SU-DHL-6 (cell line): ENCODE results near the gene PASK.

Experiments used
- CTCF ChIP-seq: fragments of 200-600 bp; sonication (generic); IDR thresholded peaks from one replicate; pipeline ENCODE4 v1.5.1; 2017; ENCODE audit warnings: antibody characterized with exemption, mild to moderate bottlenecking, low read length, moderate library complexity; ENCODE audit not compliant: insufficient read depth, poor library complexity, severe bottlenecking
- EZH2phosphoT487 ChIP-seq: fragments of 200-600 bp; sonication (generic), shearing (Covaris generic); conservative IDR thresholded peaks from 2 replicates; pipeline ENCODE4 v1.6.1; 2018; ENCODE audit warnings: mild to moderate bottlenecking, antibody characterized with exemption, low read length, moderate library complexity, mixed read lengths

GRCh38 chr2:241151934-241152660 is 2.8 kb upstream of the PASK start:
- no peak for TF ChIP-seq CTCF
- no peak for TF ChIP-seq EZH2phosphoT487
